Measurements from ENCODE around the gene PPP2R2B.

PPP2R2B gene

GRCh38 chr5:146884066-146884626, 5.6 kb upstream of the PPP2R2B start:
- no peak for DNase-seq (ENCODE audit: low spot score)

- DNase-seq (ENCODE audit: low spot score) = no peak
Measured at GRCh38 chr5:146883511-146883910, 5.0 kb upstream of the PPP2R2B start.

GRCh38 chr5:146880966-146881365, 2.4 kb upstream of the PPP2R2B start:
- DNase-seq (ENCODE audit: low spot score) = no peak

- DNase-seq (ENCODE audit: low spot score) = no peak
Measured at GRCh38 chr5:146877783-146878475, 628 bp downstream of the PPP2R2B start.

DNA sequence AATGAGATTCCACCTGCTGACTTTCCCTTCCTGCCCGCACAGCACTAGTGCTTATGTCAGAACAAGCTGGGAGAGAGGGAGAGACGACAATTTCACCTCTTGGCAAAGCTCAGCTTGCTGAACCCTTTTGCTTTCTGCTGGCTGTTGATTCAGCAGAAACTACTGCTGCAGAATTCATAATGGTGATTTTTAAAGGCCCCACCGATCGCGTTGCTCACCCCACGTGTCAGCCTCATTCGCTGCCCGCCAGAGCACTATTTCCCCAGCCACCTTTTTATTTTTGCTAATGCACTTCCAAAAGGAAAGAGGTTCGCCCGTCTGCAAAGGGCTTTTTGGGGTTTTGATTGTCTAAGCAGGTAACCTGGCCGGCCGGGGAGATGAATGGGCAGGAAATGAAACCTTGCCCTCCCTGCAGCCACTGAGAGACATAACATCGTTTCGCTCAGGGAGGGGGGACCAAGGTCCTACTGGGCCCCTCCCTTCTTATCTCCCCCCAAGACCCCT, 1.3 kb downstream of the PPP2R2B start:
- DNase-seq (ENCODE audit: low spot score) = peak; percentile 46

DNA sequence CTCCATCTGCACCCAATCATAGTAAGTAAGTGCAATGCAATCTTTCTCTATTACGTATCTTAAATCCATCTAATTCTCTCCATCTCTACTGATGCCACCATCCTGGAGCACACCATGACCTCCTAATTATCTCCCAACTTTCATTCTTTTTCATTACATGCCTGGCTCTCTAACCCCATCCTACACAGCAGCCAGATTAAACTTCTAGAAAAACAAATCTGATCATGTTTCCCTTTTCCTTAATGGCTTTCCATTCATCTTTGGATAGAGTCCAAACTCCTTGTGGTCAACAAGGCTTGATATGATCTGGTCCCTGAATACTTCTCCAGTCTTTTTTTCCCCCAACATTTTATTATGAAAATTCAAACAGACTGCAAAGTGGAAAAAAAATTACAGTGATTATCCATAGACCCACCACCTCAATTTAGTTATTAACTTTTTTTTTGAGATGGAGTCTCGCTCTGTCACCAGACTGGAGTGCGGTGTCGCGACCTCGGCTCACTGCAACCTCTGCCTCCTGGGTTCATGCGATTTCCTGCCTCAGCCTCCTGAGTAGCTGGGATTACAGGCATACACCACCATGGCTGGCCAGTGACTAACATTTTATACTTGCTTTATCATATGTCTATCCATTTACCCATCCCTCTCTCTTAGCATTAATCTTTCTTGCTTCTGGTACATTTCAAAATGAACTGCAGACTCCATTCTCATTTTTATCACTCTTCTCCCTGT, 5.2 kb downstream of the PPP2R2B start:
- no peak for DNase-seq (ENCODE audit: low spot score)

DNA sequence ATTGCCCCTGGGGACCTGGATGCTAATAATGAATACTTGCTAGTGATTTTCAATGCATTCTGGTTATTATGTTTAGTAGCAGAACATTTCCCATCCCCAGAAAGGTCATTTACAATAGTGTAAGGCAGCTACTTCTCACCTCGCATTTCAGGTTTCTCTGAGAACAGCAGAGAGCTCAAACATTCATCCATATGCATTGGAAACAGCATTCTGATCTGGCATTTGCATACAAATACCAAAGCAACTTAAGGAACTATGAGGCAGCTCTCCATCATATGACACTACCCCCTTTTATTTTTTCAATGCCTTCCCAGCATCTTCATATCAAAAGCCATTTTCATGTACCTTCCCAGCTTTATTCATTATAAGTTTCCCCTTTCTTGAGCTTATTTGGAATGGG, 6.4 kb downstream of the PPP2R2B start:
- no peak for DNase-seq (ENCODE audit: low spot score)

- peak; percentile 48 for DNase-seq (ENCODE audit: low spot score)
Measured at GRCh38 chr5:146867996-146868708, 10.4 kb downstream of the PPP2R2B start.

DNA sequence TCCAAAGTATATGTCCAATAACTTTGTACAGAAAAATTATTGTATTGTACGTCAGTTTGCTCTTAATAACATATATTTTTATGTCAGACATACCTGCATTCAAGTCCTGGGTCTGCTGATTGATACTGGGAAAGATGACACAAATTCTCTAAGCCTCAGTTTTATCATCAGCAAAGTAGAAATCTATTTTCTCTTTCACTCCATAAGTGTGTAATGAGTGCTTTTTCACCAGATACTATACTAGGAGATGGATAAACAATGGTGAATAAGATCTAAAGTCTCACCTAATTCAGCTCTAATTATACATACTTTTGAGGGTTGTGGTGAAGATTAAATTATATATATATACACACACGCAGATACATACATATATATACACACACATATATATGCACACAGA, 12.3 kb downstream of the PPP2R2B start:
- no peak for DNase-seq (ENCODE audit: low spot score)

GRCh38 chr5:146862641-146863040, 15.9 kb downstream of the PPP2R2B start:
- no peak for DNase-seq (ENCODE audit: low spot score)

GRCh38 chr5:146860213-146860893, 18.2 kb downstream of the PPP2R2B start:
- no peak for DNase-seq (ENCODE audit: low spot score)

- no peak for DNase-seq (ENCODE audit: low spot score)
Measured at GRCh38 chr5:146852089-146852488, 26.5 kb downstream of the PPP2R2B start.

DNA sequence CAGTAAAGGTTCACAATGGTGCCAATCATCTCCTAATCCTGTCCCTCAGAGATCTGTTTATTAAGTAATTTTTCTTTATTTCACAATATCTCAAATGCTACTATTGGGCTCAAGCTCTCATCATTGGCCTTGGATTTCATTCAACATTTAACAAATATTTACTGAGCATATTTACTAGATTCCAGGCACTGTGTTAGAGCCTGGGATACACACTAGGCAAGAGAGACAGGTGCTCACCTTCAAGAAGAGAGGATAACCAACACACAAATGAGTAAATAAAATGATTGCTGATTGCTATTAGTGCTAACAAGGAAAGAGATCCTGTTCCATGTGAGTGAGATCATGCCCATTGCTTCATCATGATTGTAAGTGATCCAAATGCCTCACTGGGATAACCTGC, 27.4 kb downstream of the PPP2R2B start:
- no peak for DNase-seq (ENCODE audit: low spot score)

DNA sequence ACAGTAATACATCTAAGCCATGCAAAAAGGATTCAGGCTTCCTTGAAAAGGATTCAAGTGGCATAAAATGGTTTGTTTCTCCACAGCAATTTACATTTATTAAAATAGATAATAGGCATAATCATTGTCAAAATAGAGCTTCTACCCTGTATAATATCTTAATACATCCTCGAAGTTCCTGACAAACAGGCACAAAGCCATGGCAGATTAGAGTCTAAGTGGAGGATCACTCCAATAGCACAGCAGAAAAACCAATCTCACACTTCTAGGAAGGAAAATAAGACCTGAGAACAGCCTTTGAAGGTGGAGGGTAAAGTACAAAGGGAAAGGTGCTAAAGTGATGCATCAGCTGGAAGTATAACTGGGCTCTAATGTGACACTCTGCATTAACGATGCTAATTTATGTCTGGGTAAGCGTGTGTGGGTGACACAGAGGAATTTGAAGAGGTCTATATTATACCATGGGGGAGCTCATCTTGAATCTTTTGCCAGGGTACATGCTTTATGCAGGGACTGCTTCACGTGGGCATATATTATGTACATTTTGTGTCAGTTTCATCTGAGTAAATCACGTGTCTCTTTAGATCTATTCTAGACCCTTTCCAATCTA, 28.8 kb downstream of the PPP2R2B start:
- DNase-seq (ENCODE audit: low spot score) = no peak

- DNase-seq (ENCODE audit: low spot score) = no peak
Measured at GRCh38 chr5:146848133-146848532, 30.4 kb downstream of the PPP2R2B start.

DNA sequence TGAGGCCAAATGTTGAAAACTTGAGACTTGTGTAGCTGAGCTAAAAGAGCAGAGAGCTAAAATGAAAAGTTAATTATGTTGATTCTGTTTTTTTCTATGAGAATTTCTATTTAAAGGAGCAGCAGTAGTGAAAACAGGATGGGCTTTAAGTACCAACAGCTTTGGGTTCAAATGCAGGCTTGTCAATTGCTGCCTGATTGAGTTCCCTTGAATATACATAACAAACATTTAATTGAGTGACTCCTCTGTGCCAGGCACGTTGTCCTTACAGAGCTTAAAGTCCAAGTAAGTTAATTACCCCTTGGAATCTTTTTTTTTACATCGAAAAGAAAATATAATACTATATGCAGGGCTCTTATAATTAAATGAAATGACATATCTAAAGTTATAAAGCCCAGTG, 38.5 kb downstream of the PPP2R2B start:
- no peak for DNase-seq (ENCODE audit: low spot score)

GRCh38 chr5:146836226-146836842, 42.2 kb downstream of the PPP2R2B start:
- no peak for DNase-seq (ENCODE audit: low spot score)

DNA sequence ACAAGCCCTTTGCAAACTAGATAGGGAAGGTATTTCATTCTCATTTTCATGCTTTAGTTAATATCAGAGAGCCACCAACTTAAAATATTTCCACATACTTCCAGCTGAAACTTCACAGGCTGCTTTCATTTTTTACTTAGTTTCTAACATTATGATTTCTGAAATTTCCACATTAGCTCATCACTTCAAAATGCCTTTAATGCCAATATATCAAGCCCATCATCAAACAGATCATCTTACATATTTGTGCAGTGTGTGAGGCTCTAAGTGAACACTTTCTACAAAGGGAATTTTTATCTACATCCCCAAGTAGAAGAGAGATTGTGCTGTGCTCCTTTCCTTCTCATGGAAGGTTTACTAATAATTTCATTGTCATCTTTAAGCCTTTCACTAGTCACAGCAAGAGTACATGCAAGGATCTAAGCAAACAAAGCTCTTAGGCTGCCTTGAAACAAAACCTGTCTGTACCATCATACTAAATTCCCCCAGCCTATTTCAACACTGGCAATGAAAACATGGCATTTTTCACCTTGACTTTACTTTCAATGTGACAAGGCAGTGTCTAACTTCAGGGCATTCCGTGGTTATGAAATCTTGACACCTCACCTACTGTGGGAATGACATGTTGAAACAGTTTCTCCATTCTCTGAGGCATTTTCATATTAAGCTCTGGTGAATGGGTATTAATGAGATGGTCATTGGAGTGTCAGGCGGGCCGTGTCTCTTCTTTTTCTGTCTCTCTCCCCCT, 45.4 kb downstream of the PPP2R2B start:
- no peak for DNase-seq (ENCODE audit: low spot score)

- DNase-seq (ENCODE audit: low spot score) = no peak
Measured at GRCh38 chr5:146828385-146828784, 50.2 kb downstream of the PPP2R2B start.

- no peak for DNase-seq (ENCODE audit: low spot score)
Measured at GRCh38 chr5:146827901-146828300, 50.7 kb downstream of the PPP2R2B start.
